Activated naive CD4-positive, alpha-beta T cell treated with anti-CD3 and anti-CD28 coated beads, Interleukin-2, amount 10 ng/mL, durations not matched to agents 7 days and 5 days (primary cell): Measurements from ENCODE around the gene ZBTB22.
"Not testable (repeated sequence)": the region's sequence is repeated elsewhere in the genome, so short reads cannot be mapped to it uniquely, and the experiment has no call there.

ENCODE experiments used
- CTCF ChIA-PET: fragments of 350-600 bp; sonication (Branson Sonifier 250); formaldehyde crosslinking; loops from one replicate; lab custom pipeline; 2021; ENCODE audit warnings: antibody characterized with exemption; lab: Charles Lee
- DNase-seq: peaks from one replicate; pipeline ENCODE4 v3.0.0-alpha.2; 2020
- H3K27ac Mint-ChIP-seq: one replicate; pipeline ENCODE4 v1.8.0; 2021; ENCODE audit warnings: mild to moderate bottlenecking, moderate library complexity, mixed read lengths
- H3K27me3 Mint-ChIP-seq: one replicate; pipeline ENCODE4 v1.8.0; 2021; ENCODE audit warnings: mild to moderate bottlenecking, mixed read lengths
- H3K36me3 Mint-ChIP-seq: one replicate; pipeline ENCODE4 v1.8.0; 2021; ENCODE audit warnings: mixed read lengths
- H3K4me1 Mint-ChIP-seq: one replicate; pipeline ENCODE4 v1.8.0; 2021; ENCODE audit warnings: mixed read lengths
- H3K4me3 Mint-ChIP-seq: one replicate; pipeline ENCODE4 v1.8.0; 2021; ENCODE audit warnings: mild to moderate bottlenecking, moderate library complexity, mixed read lengths
- H3K9me3 Mint-ChIP-seq: one replicate; pipeline ENCODE4 v1.8.0; 2021; ENCODE audit warnings: mixed read lengths

The ZBTB22 gene, protein sequence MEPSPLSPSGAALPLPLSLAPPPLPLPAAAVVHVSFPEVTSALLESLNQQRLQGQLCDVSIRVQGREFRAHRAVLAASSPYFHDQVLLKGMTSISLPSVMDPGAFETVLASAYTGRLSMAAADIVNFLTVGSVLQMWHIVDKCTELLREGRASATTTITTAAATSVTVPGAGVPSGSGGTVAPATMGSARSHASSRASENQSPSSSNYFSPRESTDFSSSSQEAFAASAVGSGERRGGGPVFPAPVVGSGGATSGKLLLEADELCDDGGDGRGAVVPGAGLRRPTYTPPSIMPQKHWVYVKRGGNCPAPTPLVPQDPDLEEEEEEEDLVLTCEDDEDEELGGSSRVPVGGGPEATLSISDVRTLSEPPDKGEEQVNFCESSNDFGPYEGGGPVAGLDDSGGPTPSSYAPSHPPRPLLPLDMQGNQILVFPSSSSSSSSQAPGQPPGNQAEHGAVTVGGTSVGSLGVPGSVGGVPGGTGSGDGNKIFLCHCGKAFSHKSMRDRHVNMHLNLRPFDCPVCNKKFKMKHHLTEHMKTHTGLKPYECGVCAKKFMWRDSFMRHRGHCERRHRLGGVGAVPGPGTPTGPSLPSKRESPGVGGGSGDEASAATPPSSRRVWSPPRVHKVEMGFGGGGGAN

DNA sequence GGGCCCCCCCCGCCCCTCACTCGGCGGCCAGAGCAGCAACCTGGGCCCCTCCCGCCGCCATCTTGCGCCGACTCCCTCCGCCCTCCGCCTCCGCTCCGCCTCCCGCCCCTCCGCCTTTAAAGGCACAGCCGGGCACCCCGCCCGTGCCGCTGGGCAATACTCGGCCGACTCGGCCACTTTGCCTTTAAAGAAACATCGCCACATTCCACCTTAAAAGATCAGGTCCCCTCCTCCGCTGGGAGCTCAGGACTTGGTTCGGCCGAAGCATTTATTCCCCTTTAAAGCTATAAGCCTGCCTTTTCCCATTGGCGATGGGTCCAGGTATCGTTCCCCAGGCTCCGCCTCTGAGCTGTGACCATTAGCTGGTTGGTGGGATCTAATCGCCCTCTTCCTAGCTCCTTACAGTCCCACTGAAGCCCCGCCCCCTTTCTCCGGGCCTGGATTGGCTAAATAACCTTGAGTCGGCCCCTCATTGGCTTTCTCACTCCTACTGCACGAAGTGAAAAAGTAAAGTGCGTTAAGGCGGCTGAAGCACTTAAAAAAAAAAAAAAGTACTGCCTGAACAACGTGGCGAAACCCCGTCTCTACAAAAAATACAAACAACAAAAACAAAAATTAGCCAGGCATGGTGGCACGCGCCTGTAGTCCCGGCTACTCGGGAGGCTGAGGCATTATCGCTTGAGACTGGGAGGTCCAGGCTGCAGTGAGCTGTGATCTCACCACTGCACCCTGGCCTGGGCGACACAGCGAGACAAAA lies at the start of gene ZBTB22:
Gene ZBTB22, minus strand, starts transcription at position 76 of the 757 bp plus-strand sequence. CDS start 828 bp downstream, outside the sequence.
- Mint-ChIP-seq H3K4me3 (peak within 1 kb of the TSS; percentile 99), H3K27ac (peak within 1 kb of the TSS; percentile 96), H3K27me3 (peaks cover 3% of the 10 kb centered on the region)

DNA sequence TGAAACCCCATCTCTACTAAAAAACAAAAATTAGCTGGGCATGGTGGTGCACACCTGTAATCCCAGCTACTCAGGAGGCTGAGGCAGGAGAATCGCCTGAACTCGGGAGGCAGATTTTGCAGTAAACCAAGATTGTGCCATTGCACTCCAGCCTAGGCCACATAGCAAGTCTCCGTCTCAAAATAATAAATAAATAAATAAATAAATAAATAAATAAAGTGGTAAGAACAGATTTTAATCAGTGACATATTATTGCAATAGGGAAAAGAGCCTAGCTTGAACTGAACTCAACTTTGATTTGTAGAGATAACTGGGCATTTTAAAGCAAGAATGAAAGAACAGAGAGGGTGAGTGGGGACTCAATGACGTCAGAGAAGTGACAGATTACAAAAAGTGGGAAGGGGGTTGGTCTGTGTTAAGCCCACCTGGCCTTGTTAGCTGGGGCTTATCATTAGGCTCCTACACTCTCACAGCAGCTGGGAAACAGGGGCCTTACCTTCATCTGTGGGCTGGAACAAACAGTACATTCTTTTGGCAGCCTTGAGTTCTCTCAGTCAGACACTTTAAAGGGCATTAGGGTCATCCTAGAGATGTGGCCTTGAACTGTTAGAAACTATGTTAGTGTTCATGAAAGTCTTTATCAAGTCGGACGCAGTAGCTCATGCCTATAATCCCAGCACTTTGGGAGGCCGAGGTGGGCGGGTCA lies 49.6 kb upstream of the ZBTB22 start:
- Mint-ChIP-seq H3K4me3 (no peak overlapping the region), H3K27ac (no peak overlapping the region), H3K36me3 (no peaks in the 10 kb centered on the region), H3K4me1 (peaks cover 3% of the 10 kb centered on the region), H3K9me3 (no peaks in the 10 kb centered on the region), H3K27me3 (peaks cover 6% of the 10 kb centered on the region)
- CTCF ChIA-PET, result no interaction called here
- no peak for DNase-seq

More for the DNA sequence above, at the start of gene ZBTB22:
- CTCF ChIA-PET, result interaction anchor here (0.8 to 2.3 kb wide), 4 partner anchors 16 to 73 kb away, joined by 3 to 18 read pairs (median 5); no protein-coding TSS in a partner anchor
- peak; percentile 98 for DNase-seq
- Mint-ChIP-seq H3K9me3 (no peaks in the 10 kb centered on the region), H3K4me1 (peaks cover 82% of the 10 kb centered on the region), H3K36me3 (peaks cover 71% of the 10 kb centered on the region)

DNA sequence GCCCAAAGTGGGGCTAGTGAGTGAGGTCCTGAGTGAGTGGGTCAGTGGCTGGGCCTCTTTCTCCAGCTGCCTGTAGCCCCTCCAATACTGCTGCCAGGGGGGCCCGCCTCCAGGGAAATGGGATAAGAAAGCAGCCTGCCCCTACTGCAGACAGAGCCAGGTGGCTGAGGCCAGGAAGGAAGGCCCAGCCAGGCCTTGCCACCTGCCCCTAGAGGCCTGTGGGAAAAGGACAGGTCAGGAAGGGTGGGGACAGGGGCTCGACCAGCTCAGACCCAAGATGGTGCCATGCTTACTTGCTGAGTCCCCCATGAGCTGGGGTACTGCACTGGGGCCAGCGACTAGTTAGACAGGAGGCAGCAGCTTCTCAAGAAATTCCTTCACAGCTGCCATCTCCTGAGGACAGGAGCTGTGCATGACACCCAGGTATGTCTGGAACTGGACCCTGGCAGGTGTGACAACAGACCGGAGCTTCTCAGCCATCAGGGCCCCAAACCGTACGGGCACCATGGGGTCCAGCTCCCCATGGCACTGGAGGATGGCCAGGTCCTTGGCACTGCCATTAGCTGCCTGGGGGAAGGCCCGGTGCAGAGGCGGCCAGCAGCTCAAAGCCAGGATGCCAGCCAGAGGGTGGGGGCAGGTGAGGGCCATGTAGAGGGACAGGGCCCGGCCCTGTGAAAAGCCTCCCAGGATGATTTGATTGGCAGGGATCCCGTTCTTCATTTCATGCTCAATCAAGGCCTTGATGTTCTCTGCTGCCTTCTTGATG lies 47.8 kb upstream of the ZBTB22 start:
- H3K36me3 Mint-ChIP-seq, CTCF ChIA-PET, DNase-seq, H3K4me3 Mint-ChIP-seq, H3K27ac Mint-ChIP-seq, H3K4me1 Mint-ChIP-seq, H3K9me3 Mint-ChIP-seq: not testable (repeated sequence)
- peaks cover 13% of the 10 kb centered on the region for H3K27me3 Mint-ChIP-seq

DNA sequence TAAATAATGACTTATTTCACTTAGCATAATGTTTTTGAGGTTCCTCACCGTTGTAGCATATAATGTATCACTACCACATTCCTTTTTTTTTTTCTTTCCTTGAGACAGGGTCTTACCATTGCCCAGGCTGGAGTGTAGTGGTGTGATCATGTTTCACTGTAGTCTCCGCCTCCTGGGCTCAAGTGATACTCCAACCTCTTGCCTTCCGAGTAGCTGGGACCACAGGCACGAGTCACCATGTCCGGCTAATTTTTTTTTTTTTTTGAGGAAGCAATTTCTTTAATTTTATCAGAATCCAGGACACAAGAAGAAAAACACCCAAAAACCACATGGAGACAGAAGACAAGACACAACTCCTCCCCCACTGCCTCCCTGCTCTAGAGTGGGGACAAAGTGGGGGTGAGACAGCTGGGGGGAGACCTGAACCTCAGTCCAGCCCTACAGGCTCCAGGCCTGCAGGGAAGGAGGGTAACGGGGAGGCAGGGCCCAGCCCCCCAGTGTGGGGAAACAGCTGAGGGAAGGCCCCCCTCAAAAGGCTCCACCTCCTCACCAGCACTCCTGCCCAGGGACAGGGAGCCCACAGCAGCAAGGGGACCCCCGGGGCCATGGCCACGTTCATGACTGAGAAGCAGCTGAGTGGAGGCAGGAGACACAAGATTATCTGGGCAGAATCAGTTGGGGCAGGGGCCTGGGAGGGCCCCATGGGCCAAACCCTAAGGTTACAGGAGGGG lies 47.1 kb upstream of the ZBTB22 start:
- H3K36me3 Mint-ChIP-seq, H3K9me3 Mint-ChIP-seq, CTCF ChIA-PET, H3K4me3 Mint-ChIP-seq, H3K27ac Mint-ChIP-seq, DNase-seq, H3K4me1 Mint-ChIP-seq: not testable (repeated sequence)
- peaks cover 21% of the 10 kb centered on the region for H3K27me3 Mint-ChIP-seq

DNA sequence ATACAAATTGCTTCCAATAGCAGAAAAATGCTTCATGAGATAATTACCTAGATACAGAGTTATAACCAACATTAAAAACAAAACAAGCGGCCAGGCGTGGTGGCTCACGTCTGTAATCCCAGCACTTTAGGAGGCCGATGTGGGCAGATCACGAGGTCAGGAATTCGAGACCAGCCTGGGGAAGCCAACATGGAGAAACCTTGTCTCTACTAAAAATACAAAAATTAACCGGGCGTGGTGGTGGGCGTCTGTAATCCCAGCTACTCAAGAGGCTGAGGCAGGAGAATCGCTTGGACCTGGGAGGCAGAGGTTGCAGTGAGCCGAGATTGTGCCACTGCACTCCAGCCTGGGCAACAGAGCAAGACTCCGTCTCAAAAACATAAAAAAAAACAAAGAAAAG lies 45.9 kb upstream of the ZBTB22 start:
- CTCF ChIA-PET, H3K27ac Mint-ChIP-seq, H3K9me3 Mint-ChIP-seq, H3K4me1 Mint-ChIP-seq, H3K4me3 Mint-ChIP-seq, DNase-seq, H3K36me3 Mint-ChIP-seq: not testable (repeated sequence)
- peaks cover 29% of the 10 kb centered on the region for H3K27me3 Mint-ChIP-seq

DNA sequence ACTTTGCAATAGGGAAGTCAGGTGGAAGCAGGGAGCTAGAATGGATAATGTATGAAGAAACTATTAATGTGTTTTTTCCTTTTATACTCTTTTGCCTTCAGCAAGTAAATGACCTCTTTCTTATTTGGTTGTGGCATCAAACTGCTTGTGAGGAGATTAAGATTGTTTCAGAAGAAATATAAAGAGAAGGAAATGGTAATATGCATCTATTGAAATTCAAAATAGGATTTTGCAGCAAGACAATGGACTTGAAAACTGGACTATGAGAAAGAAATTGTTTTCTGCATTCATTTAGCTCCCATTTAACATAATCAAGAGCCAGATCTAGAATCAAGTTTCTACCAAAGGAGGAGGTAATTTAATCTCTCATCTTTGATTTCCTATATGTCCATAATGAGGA lies 41.8 kb upstream of the ZBTB22 start:
- Mint-ChIP-seq H3K9me3 (no peaks in the 10 kb centered on the region), H3K27me3 (peaks cover 47% of the 10 kb centered on the region), H3K36me3 (no peaks in the 10 kb centered on the region), H3K4me3 (no peak overlapping the region), H3K27ac (no peak overlapping the region), H3K4me1 (peaks cover under 1% of the 10 kb centered on the region)
- DNase-seq, result no peak
- CTCF ChIA-PET, result interaction anchor here (1.0 kb wide), 1 partner anchor 32 kb away, joined by 5 read pairs; no protein-coding TSS in a partner anchor

DNA sequence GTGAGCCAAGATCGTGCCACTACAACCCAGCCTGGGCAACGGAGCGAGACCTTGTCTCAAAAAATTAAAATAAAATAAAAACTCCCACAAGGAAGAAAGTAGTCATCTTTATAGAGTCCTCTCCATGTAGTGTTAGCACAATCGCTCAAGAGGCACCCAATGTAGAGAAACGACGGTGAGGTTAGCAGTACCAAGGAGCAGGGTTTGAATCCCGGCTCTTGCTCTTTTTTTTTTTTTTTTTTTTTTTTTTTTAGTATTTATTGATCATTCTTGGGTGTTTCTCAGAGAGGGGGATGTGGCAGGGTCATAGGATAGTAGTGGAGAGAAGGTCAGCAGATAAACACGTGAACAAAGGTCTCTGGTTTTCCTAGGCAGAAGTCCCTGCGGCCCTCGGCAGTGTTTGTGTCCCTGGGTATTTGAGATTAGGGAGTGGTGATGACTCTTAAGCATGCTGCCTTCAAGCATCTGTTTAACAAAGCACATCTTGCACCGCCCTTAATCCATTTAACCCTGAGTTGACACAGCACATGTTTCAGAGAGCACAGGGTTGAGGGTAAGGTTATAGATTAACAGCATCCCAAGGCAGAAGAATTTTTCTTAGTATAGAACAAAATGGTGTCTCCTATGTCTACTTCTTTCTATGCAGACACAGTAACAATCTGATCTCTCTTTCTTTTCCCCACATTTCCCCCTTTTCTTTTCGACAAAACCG lies 39.8 kb upstream of the ZBTB22 start:
- H3K9me3 Mint-ChIP-seq, H3K27ac Mint-ChIP-seq, CTCF ChIA-PET, H3K4me3 Mint-ChIP-seq, DNase-seq, H3K36me3 Mint-ChIP-seq, H3K4me1 Mint-ChIP-seq: not testable (repeated sequence)
- peaks cover 41% of the 10 kb centered on the region for H3K27me3 Mint-ChIP-seq

DNA sequence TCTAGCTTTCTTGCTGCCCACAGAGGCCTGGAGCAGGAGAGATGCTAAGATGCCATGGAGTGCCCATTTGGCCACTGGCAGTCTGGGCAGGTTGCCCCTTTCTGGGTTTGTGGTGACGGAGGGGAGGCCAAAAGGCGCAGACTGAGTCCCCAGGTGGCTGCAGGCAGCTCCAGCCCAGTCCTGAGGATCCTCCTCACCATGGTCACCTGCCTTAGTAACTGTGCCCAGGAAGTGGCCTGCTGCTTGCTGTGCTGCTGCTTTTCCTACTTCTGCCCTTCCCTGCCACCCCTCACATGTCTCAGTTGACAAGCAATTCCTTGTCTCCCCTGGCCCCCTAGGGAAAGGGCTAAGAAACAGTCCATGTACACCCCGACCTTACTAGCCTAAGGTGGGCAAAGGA lies 38.8 kb upstream of the ZBTB22 start:
- no peaks in the 10 kb centered on the region for H3K36me3 Mint-ChIP-seq
- H3K27ac Mint-ChIP-seq, result no peak overlapping the region
- H3K9me3 Mint-ChIP-seq, result no peaks in the 10 kb centered on the region
- H3K4me3 Mint-ChIP-seq, result no peak overlapping the region
- DNase-seq, result no peak
- H3K4me1 Mint-ChIP-seq, result no peaks in the 10 kb centered on the region
- CTCF ChIA-PET, result no interaction called here
- H3K27me3 Mint-ChIP-seq, result peaks cover 40% of the 10 kb centered on the region

DNA sequence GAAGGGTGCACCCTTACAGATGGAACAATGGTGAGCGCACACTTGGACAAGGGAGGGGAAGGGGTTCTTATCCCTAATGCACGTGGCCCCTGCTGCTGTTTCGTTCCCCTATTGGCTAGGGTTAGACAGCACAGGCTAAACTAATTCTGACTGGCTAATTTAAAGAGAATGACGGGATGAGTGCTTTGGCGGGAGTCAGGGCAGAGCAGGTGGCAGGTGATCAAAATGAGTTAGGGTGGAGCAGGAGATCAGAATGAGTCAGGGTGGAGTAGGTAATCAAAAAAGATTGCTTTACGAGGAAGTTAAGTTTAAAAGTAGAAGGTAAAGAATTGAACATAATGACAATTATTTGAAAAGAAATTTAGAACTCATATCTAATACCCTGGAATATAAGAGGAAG lies 38.3 kb upstream of the ZBTB22 start:
- DNase-seq, H3K9me3 Mint-ChIP-seq, CTCF ChIA-PET, H3K36me3 Mint-ChIP-seq, H3K4me1 Mint-ChIP-seq, H3K27ac Mint-ChIP-seq, H3K4me3 Mint-ChIP-seq: not testable (repeated sequence)
- peaks cover 38% of the 10 kb centered on the region for H3K27me3 Mint-ChIP-seq

DNA sequence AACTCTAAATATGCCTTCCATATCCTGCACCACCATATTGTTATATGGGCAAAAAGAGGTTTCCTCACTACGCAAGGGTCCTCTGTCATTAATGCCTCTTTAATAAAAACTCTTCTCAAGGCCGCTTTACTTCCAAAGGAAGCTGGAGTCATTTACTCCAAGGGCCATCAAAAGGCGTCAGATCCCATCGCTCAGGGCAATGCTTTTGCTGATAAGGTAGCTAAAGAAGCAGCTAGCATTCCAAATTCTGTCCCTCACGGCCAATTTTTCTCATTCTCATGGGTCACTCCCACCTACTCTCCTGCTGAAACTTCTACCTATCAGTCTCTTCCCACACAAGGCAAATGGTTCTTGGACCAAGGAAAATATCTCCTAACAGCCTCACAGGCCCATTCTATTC lies 30.3 kb upstream of the ZBTB22 start:
- no peak overlapping the region for H3K4me3 Mint-ChIP-seq
- CTCF ChIA-PET, result interaction anchor here (1.3 kb wide), 1 partner anchor 43 kb away, joined by 4 read pairs; no protein-coding TSS in a partner anchor

DNA sequence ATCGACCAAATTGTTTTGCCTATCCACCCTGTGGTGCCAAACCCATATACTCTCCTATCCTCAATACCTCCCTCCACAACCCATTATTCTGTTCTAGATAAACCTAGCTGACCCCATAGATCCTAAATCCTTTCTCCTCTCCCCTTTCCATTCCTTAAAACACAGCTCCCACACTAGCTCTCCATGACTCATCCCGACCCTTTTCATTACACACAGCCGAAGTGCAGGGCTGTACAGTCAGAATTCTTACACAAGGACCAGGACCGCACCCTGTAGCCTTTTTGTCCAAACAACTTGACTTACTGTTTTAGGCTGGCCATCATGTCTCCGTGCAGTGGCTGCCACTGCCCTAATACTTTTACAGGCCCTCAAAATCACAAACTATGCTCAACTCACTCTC lies 29.4 kb upstream of the ZBTB22 start:
- peaks cover 45% of the 10 kb centered on the region for H3K4me1 Mint-ChIP-seq
- CTCF ChIA-PET, H3K9me3 Mint-ChIP-seq, H3K4me3 Mint-ChIP-seq, H3K27me3 Mint-ChIP-seq, H3K27ac Mint-ChIP-seq, H3K36me3 Mint-ChIP-seq, DNase-seq: not testable (repeated sequence)

More for the DNA sequence above, 30.3 kb upstream of the ZBTB22 start:
- H3K36me3 Mint-ChIP-seq, result no peaks in the 10 kb centered on the region
- DNase-seq, result no peak
- H3K27me3 Mint-ChIP-seq, result peaks cover 3% of the 10 kb centered on the region
- no peaks in the 10 kb centered on the region for H3K9me3 Mint-ChIP-seq
- H3K4me1 Mint-ChIP-seq, result peaks cover 41% of the 10 kb centered on the region
- no peak overlapping the region for H3K27ac Mint-ChIP-seq
